Measurements from ENCODE around the gene ZNF624. TPM values are rescaled to one million over a fixed set of nuclear protein-coding genes. Genes with fewer than 3 reads are reported as not detected.

ZNF624 gene
- total RNA-seq, result 6.9 and 7.2 TPM in 2 replicates

DNA sequence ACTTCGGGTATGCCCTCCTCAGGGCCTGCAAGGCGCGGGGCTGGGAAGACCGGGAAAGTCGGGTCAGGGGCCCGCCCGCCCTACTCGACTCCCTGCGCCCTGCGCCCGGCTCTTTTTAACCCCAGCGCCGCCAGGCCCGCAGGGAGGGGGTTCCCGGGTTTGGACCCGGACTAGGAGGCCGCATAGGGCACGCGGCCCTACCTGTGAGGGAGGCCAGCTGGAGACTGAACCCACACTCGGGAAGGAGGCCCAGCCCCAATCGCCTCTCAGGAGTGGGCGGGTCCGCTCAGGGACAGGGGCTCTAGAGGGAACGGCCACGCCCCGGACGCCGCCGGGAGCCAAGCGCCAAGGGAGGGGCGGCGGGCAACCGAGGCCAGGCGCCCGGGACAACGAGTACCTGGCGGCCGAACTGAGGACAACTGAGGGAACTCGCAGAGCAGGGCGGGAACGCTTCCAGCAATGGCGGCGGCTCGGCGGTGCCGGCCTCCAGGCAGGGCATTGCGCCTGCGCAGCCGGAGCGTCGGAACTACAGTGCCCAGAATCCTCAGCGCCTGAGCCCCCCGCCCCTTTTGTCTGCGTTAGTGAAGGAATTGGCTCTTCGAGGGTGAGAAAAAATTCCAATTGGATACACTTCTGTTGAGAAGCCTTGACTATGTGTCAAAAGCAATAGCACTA, at the start of gene ZNF624:
Gene ZNF624, minus strand, starts transcription at position 484 of the 675 bp plus-strand sequence.

DNA sequence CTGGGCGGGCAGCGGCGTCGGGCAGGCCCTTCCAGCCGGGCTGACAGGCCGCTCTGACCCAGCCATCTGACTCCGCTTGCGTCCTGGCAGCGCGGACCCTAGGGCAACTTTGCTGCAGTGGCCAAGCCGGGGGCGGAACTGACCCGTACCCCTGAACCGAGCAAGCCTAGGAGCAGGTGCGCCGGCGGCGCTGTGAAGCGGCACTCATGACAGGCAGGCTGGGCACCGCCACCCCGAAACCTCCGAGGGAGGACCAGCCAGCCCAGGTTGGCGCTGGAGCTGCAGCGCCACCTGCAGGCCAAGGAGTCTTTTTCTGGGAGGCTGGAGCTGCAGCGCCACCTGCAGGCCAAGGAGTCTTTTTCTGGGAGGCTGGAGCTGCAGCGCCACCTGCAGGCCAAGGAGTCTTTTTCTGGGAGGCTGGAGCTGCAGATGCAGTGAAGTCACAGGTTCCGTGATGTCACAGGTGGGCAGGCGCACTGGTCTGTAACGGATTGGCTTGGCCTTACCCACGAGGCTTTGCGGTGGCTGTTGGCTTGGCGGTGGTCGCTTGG, 36.2 kb upstream of the ZNF624 start, which contains the start of gene CCDC144A:
Gene CCDC144A, plus strand, starts transcription at position 511 of the 551 bp plus-strand sequence. CDS start 160 bp downstream, outside the sequence.

Other genes with a start within 250 kb of the ZNF624 start
- 9.3 and 28.2 TPM in 2 replicates for gene TRPV2, start 238.3 kb downstream of the ZNF624 start, total RNA-seq
- gene LRRC75A, start 161.7 kb downstream of the ZNF624 start, total RNA-seq, result 0.77 and 2.0 TPM in 2 replicates
- gene ZNF287, start 84.6 kb downstream of the ZNF624 start, total RNA-seq, result 1.3 and 2.8 TPM in 2 replicates
- 1.1 and 1.4 TPM in 2 replicates for gene CCDC144A, start 36.4 kb upstream of the ZNF624 start, total RNA-seq

Data from dermis lymphatic vessel endothelial cell (primary cell).